Mucosa of gallbladder (tissue), 1 donor: ENCODE results near the gene SPNS3. TPM values are rescaled to one million over a fixed set of nuclear protein-coding genes. Genes with fewer than 3 reads are reported as not detected.

Experiments used
- DNase-seq: peaks from one replicate; pipeline ENCODE4 v3.0.0-alpha.2; 2020; ENCODE audit warnings: low spot score
- total RNA-seq: library from RNA; stranded (reverse); gene quantifications from one replicate; pipeline ENCODE4 v1.2.1, GENCODE V29; 2021
- donor health status: DM: no; HTN: no; CAD: no.

The SPNS3 gene
- total RNA-seq, 1 donor from 2014 or later = 1.8 TPM

- DNase-seq = no peak
These were observed 32.0 kb downstream of the SPNS3 start for GRCh38 chr17:4465786-4466185.

- no peak for DNase-seq
These were observed 33.5 kb downstream of the SPNS3 start for GRCh38 chr17:4467287-4467686.

DNA sequence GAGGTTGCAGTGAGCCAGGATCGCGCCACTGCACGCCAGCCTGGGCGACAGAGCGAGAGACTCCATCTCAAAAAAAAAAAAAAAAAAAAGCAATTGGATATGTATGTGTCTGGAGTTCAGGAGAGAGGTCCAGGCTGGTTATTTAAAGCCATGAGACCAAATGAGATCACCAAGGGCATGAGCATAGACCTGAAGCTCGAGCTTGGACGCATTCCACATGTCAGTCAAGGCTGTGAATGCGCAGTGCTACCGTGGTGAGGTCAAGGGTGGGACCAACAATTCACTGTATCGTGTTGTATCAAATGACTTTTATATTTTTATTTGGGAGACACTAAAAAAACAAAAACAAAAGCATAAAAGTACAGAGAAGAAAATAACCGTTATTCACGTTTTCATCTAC is 35.8 kb downstream of the SPNS3 start:
- no peak for DNase-seq

- DNase-seq = no peak
These were observed 38.5 kb downstream of the SPNS3 start for GRCh38 chr17:4472286-4472685.

DNA sequence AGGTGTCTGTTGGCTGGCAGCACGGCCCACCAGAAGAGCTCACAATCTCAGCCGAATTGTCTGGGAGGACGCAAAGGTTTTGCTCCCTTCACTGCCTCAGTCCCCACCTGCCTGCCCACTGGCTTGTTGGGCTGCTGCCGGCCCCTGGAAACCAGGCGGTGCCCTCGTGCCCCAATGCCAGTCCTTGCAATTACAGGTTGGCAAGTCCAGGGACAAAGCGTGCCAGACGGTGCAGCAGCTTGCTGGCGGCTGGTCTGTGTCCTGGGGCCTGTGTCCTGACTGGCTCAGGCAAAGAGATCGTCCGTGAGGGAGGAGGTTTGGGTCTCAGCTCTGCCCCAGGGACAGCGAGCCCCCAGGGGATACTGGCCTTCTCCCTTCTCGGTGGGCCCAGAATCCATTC is 40.4 kb downstream of the SPNS3 start:
- DNase-seq = no peak

- no peak for DNase-seq
These were observed 41.3 kb downstream of the SPNS3 start for GRCh38 chr17:4475001-4475400.

GRCh38 chr17:4475463-4475862 is 41.7 kb downstream of the SPNS3 start:
- DNase-seq = no peak

DNA sequence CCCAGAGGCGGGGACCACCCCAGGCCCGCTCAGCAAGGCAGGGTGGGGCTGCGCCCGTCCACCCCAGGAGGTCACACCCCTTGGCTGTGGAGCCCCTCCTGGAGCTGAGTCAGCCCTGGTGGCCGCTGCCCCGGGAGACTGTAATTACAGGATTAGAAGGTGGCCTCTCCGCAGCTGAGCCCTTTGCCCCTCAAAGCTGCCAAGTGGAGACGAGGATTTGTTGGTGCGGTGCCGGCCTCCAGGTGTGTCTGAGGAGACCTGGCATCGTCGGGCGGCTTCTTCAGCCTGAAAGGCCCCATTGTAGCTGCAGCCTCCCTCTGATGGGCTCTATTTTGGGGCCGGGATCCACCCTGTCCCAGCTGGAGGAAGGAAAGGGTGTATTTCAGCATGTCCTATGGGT is 42.3 kb downstream of the SPNS3 start:
- DNase-seq = no peak

DNA sequence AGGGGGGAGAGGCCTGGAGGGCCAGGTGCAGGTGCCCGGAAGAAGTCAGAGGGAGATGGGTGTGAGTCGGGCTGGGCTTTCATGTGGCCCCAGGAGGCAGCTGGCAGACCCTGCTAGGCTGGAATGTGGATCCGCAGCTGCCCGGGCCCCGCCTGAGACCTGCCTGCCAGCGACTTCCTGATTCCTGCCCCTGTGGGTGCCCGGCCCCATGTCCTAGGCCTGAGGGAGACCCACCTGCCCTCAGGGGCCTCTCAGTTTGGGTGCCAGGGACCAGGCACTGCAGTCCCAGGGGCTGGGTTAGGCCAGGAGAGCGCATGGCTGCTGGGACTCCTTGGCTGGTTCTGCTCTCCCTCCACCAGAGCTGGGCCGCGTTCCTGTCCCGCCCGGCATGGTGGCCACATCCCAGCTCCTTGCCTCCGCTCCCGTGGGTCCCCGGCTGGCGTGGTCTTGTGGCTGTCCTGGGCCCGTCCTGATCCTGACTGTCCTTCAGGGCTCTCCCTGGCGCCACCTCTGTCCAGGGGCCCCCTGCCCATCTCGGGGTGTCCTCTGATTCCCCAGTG is 42.9 kb downstream of the SPNS3 start:
- DNase-seq = peak; percentile 69

DNA sequence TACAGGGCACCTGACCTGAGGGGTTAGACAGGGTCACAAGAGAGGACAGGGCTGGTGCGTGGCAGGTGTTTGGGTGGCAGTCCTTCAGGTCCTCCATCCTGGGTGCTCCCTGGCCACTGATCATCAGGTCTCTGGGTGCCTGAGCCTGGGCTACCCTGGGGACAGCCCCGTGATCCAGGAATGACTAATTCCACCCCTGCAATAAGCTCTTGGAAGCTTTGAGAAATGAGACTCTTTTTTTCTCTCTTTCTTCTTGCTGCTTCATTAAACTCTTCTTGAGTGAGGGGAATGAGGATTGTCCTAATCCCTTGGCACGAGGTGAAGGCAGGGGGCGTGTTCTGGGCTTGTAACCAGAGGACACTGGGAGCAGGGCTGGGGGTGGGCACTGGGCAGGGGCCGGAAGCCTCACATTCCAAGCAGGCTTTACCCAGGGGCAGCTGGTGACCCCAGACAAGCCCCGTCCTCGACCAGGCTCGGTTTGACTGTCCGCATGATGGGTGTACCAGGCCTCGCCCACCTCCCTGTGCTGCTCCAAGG is 43.6 kb downstream of the SPNS3 start:
- no peak for DNase-seq

GRCh38 chr17:4478318-4478830 is 44.6 kb downstream of the SPNS3 start:
- DNase-seq = no peak

DNA sequence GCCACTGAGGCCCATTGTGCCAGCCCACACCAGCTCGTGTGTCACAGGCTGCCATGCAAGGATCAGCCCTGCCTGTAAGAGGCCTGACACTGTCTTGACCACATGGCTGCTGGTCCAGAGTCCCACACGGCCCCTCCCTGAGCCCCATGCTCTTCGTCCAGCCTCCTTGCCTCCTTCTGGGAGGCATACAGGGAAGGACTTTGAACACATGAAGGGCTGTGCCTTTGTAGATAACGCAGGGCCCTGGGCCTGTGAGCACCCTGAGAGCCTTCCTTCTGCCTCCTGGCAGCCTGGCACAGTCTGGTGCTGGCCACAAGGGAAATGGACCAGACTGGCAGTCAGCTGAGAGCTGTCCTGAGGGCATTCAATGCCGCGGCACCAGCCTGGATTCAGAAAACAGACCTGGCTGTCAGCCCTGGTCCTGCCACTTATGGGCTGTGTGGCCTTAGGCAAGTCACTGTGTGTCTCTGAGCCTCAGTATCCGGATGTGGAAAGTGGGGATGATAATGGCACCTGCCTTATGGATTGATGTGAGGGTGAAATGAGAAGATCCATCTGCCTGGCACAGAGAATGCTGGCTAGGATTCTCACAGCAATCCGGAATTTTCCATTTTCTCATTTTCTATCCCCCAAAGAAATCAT is 45.7 kb downstream of the SPNS3 start:
- DNase-seq = peak; percentile 79

DNA sequence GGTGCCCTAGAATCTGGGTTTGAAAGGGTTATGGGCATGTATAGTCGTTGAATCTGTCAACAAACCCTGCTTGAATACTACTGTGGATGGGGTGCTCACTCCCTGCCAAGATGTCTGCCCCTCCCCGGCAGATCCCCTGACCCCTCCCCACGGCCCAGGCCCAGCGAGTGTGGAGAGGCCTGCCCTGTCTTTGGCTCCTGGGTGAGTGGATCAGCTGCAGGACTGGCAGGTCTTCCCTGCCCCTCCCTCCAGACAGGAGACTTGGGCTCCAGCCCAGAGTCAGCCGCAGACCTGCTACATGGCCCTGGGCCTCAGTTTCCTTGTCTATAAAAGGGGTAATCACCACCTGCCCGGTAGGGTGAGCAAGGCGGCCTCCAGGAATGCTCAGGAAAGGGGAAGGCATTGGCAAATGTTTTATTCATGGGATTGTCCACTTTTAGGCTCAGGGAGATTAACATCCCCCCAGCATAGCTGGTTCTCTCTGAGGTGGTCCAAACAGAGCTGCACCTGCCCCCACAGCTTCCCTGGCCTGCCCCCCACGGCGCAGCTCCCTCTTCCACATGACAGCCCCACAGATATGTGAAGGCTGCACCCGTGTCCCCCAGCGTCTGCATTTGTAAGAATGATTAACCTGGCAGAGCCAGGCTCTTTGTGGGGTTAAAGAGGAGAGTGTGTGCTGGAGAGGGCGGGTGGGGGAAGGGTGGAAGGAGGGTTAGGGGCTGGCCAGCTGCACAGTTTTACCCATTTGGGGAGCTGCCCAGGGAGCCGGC is 46.4 kb downstream of the SPNS3 start:
- peak; percentile 54 for DNase-seq

GRCh38 chr17:4480929-4481898 is 47.5 kb downstream of the SPNS3 start:
- DNase-seq = peak; percentile 84

DNA sequence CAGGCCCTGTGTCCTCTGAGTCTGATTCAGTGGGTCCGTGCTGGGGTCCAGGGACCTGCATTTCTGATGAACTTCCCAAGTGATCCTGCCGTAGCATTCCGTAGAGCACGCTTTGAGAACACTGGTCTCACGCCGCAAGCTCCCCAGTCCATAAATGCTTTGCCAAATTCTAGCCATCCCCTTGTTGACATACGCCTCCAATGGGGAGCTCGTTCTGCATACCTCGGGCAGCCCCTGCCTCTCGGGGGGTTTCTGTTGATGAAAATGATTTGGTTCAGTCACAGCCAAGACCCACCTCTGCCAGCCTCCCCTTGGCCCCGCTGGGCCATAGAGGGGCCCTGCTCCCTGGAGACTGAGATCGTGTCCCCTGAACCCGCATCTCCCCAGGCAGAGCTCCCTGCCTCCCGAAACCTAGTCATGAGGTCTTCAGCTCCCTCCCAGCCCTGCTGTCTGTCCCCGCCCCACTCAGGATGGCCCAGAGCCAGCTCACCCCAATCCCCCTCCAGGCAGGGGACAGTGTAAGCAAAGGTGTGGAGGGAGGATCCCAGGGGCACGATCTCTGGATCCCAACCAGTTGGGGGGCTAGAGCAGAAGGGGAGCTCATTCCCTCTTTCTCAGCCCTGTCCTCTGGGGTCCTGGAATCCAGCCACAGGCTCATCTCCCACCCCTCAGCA is 48.7 kb downstream of the SPNS3 start:
- no peak for DNase-seq

- peak; percentile 83 for DNase-seq
These were observed 49.5 kb downstream of the SPNS3 start for GRCh38 chr17:4483012-4483840.

DNA sequence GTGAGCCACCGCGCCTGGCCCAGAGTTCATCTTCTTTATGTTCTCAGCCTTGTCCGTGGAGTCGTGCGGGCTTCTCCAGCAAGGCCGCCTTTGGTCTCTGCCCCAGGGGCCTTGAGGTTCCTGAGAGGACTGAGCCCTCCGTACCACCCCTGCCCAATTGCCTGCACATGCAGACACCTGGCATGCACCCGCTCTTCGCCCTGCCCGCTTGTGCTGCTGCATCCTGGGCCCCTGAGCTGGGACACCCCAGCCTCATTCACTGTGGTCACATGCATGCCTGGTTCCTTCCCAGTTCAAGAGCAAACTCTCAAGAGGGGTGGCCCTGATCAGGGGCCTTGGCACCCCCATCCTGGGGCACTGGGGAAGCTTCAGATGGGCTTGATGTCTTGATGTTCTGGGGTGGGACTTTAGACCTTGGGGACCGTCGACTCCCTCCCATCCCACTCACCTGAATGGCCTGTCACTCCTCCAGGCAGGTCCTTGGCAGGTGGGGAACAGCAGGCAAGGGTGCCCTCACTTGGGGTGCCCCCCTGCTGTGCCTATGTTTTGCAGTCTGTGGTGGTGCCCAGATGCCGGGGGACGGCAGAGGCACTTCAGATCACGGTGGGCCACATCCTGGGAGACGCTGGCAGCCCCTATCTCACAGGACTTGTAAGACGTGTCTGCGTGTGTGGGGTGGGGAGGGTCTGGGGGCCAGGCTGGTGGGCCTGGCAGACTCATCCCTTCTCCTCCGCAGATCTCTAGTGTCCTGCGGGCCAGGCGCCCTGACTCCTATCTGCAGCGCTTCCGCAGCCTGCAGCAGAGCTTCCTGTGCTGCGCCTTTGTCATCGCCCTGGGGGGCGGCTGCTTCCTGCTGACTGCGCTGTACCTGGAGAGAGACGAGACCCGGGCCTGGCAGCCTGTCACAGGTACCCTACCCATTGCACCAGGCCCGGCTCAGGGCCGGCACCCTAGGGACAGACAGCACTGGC is 52.2 kb downstream of the SPNS3 start:
- no peak for DNase-seq

- no peak for DNase-seq
These were observed 53.6 kb downstream of the SPNS3 start for GRCh38 chr17:4487296-4487695.
